ENCODE data around the gene CLECL1.
"Not testable (repeated sequence)": the region's sequence is repeated elsewhere in the genome, so short reads cannot be mapped to it uniquely, and the experiment has no call there.

The CLECL1 gene

DNA sequence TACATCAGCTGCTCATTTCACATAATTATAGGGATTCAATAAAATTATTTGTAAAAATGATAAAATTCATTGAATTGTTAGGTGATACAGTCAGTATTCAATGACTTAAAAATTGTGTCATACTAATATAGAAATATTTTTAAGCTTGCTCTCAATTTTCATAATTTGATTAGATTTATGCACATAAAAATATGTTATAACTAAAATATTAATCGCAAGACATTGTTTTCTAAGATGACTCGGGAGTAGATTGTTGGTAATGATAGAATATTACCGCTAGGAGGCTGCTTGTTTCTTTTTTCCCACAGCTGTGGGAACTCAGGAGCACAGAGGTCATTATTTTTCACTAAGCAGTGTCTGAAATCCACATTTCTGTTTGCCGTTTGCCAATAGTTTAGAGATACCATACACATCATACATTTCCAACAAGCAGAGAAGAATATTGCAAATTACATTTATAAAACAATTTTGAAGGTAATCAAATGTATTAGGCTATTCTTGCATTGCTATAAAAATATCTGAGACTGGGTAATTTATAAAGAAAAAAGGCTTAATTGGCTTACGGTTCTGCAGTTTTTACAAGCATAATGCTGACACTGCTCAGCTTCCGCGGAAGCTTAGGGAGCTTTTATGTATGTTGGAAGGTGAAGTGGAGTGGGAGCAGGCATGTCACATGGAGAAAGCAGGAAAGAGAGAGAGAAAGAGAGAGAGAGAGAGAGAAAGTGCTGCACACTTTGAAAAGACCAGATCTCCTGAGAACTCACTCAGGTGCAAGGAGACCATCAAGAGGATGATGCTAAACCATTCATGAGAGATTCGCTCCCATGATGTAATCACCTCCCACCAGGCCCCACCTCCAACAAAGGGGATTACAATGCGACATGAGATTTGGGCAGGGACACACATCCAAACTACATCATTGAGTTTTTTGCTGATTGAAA is 18.6 kb upstream of the CLECL1 start:
- DNase-seq = peak; percentile 63

DNA sequence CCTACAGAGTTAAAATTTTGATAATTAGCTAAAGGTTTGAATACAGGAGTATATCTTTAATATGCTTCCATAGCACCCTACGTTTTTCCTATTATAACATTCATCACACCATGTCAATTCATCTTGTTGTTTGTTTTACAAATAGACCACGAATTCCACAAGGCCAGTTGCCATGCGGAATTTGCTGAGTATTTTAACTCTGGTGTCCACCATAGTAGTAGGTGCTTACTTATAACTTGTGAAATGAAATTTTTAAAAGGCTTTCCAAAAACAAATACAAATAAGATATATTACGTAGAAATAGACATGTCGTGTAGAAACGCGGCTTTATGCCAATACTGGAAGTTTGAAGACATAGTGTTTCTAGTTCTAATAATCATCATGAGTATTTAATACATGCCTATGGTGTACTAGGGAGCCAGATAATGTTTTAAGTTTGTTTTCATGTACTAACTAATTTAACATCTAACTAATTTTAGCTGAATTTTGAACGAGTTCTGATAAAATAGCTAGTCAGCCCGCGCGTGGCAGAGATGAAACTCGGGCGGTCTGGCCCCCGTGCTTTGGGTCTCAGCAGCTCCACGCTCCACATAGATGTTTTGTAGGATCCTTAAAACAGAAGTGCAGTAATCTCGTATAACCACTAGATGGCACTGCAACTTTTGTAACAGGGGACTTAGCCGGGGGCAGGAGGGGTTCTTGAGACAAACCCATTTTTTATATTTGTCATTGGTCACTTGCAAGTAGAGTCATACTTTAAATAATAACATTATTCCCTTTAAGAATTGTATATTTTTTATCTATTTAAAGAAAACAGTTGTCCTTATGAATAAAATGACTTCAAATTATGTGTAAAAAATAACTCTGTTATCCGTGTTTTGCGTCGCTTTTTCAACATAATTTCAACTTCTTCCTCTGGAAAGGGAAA is 17.6 kb upstream of the CLECL1 start:
- DNase-seq = peak; percentile 42

DNA sequence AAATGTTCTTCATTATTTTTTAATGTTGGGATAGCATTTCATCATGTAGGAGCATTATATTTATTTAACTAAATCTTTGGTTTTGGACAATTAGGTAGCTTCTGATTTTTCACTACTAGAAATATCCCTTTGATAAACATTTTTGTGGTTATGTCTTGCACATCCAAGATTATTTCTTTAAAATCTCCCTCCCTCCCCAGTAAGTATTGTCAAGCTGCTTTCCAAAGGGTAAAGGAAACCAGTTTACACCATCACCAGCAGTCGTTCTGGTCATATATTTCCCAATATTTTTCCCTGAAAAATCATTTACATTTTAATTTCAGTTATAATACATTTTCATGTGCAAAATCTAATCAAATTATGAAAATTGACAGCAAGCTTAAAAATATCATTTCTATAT is 16.7 kb upstream of the CLECL1 start:
- DNase-seq = no peak

DNA sequence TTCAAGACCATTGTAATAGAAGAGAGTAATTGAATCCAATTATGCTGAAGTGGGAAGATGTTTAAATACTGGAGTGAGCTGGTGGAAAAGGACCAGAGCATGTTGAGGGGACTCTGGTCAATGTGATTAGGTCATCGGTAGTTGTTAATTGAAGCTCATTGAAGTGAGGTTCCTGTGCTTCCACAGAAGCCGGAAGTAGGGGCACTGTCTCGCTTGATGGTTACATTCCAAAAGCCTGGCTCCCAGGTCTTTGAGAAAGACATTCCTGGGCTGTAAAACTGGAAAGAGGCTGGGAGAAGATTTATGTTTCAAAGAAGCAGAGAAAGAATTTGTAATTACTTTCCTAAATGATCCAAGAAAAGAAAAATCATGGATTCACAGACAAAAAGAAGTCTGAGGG is 12.3 kb upstream of the CLECL1 start:
- no peak for DNase-seq

DNA sequence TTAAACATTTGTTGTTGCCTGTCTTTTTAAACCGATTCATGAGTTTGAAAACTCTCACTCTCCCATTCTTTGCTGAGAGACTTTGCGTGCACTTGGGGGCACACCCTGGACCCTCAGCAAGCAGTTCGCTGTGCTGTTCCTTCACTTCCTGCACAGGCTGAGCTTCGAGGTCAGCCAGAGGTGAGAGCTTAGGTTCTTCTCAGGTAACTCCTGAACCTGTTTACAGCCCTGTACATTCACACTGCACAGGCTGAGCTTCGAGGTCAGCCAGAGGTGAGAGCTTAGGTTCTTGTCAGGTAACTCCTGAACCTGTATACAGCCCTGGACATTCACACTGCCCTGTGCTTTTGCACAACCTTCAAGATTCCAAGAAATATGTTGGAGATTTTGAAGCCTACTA is 9.8 kb upstream of the CLECL1 start:
- DNase-seq = no peak

DNA sequence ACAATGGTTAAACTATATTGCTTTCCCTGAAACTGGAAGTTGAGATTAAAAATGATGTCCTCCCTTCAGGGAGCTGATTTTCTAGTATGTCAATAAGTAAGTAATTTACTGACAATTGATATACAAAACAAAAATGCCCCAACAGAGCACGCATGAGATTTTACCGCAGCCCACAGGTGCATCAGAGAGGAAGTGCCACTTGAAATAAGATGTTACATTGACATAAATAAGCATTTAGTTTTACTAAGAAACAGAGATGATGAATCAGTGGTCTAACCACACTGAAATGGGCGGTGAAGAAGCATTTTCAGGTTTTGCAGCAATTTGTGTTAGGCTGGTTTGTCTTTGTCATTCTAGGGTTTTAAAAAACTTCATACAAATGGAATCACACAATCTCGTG is 8.8 kb upstream of the CLECL1 start:
- DNase-seq = peak; percentile 81

DNA sequence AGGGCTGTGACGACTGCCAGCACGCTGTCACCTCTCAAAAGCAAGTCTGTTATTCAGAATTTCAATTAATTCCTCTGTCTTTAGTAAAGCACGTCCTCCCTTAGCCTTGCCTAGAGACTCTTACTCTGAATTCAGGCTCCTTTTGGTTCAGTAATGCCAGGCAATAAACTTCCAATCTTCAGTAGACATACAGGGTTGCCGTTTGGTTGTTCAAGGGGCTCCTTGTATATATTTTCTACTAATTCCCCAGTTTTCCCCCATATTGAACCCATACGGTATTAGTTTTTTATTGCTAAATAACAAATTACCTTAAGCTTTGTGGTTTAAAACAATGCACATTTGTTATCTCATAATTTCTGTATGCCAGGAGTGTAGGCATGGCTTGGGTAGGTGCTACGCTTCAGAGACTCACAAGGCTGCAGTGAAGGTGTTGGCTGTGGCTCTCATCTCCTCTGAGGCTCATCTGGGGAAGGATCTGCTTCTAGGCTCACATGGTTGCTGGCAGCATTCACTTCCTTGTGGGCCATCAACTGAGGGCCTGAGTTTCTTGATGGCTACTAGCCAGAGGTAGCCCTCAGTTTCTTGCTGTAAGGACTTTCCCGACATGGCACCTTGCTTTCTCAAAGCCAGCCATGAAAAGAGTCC is 7.3 kb upstream of the CLECL1 start:
- DNase-seq = no peak

DNA sequence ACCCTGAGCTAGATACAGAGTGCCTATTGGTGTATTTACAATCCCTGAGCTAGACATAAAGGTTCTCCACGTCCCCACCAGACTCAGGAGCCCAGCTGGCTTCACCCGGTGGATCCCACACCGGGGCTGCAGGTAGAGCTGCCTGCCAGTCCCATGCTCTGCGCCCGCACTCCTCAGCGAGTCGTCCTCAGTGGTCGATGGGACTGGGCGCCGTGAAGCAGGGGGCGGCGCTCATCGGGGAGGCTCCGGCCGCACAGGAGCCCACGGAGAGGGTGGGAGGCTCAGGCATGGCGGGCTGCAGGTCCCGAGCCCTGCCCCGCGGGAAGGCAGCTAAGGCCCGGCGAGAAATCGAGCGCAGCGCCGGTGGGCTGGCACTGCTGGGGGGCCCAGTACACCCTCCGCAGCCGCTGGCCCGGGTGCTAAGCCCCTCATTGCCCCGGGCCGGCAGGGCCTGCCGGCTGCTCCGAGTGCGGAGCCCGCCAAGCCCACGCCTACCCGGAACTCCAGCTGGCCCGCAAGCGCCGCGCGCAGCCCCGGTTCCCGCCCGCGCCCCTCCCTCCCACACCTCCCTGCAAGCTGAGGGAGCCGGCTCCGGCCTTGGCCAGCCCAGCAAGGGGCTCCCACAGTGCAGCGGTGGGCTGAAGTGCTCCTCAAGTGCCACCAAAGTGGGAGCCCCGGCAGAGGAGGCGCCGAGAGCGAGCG is 6.7 kb upstream of the CLECL1 start:
- DNase-seq = not testable (repeated sequence)

DNA sequence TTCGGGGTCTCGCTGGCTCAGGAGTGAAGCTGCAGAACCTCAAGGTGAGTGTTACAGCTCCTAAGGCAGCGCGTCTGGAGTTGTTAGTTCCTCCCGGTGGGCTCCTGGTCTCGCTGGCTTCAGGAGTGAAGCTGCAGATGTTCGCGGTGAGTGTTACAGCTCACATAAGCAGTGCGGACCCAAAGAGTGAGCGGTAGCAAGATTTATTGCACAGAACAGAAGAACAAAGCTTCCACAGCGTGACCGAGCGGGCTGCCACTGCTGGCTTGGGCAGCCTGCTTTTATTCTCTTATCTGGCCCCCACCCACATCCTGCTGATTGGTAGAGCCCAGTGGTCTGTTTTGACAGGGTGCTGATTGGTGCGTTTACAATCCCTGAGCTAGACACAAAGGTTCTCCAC is 6.0 kb upstream of the CLECL1 start:
- not testable (repeated sequence) for DNase-seq

DNA sequence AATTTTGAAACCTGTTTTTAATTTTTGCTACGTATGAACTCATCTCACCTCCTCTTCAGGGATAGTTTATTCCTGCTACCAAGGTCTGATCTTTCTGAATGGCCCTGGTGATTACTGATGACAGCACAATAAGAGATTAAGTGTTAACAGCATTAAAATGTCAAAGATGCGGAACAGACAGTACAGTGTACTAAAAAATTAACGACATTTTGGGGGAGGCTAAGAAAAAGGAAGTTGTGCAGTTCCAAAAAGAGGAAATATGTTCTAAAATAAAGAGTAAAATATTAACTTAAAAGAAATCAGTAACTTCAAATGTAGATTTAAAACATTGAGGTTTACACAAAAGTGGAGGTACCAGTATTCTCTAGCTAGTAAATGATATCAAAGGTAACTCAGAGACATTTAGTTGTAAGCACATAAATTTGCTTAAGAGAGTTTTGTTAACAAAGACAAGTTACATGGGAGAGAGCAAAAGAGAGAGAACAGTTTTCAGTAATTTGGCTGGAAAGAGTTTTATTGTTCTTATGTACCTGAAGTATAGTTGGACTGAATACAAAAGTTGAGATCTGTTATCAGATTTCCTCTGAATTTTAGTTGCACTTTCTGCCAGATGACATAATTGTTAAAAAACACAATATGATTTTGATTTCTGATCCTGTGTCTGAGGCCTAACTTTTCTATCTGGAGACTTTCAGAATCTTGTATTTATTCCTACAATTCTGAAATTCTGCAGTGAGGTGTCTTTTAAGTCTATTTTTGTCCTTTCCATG is 4.2 kb upstream of the CLECL1 start:
- DNase-seq = no peak

DNA sequence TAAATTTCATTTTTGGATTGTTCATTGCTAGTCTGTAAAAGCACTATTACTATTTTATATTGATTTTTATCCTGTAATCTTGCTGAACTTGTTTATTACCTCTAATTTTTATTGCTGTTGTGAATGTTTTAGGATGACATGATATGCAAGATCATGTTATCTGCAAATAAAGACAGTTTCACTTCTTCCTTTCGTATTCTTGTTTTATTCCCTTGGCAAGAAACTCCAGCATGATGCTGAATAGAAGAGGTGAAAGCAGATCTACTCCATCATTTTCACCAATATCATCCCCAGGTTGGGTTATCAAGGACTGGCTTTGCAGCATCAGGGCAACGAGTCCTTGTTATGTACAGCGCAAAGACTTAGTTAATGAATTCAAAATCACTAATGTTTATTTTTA is 2.7 kb upstream of the CLECL1 start:
- DNase-seq = no peak

DNA sequence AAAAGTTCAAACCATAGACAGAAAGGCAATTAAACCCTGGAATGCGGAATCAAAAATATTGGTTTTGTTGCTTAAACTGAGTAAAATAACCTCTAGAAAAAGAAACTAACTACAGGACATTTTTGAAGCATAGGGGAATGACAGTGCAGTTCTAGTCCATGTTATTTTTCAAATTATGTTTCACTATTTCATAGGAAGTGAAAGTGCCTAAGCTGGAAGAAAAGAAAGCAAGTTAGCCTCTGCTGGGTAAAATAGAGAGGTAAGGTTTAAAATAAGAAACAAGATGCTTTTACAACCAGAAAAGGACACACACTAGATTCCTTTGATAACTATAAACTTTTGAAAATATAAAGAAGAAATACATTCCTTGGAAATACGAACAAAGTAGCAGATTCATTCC is 1.1 kb downstream of the CLECL1 start:
- no peak for DNase-seq

DNA sequence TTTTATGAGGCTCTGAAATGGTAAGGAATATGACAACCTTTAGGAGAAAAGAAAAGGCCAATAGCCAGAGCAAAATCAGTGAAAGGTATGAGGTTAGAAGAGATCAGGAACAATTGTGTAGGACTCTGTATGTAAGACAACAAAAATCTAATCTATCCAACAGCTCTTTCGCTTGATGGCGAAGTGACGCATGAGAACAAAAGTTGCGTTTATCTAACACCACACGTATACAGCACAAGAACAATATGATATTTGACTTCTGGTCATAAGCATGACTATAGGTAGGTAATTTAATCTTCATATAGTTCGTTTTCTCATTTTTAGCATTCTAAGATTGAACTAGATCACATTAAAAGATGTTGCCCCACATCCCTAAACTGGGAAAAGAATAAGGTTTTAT is 1.5 kb downstream of the CLECL1 start:
- DNase-seq = no peak

DNA sequence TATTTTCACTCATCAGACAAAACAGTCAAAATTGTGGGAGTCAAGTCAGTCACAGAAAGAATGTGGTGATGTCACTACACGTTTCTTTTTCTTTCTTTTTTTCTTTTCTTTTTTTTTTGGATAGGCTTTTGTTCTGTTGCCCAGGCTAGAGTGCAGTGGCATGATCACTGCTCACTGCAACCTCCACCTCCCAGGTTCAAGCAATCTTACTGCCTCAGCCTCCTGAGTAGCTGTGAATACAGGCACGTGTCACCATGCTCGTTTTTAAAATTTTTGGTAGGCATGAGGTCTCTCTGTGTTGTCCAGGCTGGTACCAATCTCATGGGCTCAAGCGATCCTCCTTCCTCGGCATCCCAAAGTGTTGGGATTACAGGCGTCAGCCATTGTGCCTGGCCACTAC is 2.3 kb downstream of the CLECL1 start:
- no peak for DNase-seq

DNA sequence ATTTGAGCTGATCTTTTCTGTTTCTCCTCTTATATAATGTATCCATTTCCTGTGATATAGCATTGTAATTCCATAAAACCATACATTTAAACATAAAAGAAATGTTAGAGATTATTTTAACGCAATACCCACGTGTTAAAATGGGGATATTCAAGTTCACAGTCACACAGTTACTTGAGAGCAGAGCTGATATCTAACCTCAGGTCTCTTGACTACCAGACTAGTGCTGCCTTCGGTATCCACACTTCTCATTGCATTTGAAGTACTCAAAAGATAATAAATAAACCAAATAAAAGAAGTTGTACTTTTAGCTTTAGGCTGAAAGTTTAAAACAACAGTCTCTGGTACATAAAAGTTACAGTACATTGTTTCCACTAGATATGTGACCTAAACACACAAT is 2.9 kb downstream of the CLECL1 start:
- no peak for DNase-seq

DNA sequence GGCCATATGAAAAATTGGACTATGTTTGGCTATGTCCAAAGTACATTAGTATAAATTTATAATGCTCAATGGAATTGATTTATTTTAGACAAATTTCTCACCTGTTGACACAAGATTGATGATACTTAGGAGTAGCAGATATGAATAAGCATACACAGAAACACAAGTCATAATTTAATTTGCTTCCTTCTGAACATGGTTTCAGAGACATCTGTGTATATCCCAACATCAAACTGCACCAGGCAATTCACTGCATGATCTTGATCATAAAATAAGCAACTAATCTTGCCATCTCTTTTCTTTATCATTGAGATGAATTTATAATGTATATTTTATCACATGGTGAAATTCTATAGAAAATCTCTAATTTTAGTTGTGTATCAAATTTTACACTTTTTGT is 3.8 kb downstream of the CLECL1 start:
- DNase-seq = no peak

DNA sequence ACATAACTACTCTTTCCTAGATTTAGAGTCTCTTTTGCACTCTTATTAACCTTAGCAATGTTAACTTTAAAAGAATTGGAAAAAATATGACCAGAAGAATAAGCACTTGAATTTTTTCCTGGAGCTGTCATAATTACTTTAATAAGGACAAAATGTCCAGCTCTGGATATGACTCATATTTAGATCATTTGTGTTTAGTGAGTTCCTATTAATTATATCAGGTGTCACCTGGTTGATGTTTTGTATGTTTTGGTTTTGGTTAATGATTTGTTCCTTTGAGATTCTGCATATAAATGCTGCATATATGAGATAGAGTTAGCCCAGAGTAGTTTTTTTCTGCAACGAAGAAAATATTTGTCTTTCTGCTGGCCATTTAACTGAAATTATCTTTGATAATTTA is 5.1 kb downstream of the CLECL1 start:
- no peak for DNase-seq

DNA sequence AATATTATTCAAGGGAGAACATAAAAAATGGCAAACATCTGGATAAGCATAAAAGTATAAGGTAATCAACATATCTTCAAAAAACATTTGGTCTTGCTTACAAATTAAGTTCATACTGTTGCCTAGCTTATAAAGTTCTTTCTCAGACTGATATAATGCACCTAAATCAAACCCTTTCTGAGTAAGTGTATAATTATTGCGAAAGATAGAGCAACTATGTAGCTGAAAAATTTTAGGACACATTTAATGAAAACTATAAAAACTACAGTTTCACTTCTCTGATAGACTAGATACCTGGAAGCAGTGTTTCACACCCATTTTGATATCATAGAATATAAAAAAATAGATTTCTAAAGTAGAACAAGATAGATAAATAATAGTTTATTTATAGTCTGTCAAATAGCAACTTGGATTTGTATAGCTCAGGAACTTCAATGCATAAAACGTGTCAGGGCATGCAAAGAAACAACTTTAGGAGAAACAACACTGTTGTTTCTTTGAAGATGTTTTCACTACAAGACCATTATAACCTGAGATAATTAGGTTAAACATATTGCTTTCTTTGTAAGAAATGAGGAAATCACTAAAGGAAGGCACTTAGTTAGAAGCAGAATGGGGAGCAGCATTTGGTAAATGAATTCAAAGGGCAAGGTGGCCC is 7.6 kb downstream of the CLECL1 start:
- no peak for DNase-seq

DNA sequence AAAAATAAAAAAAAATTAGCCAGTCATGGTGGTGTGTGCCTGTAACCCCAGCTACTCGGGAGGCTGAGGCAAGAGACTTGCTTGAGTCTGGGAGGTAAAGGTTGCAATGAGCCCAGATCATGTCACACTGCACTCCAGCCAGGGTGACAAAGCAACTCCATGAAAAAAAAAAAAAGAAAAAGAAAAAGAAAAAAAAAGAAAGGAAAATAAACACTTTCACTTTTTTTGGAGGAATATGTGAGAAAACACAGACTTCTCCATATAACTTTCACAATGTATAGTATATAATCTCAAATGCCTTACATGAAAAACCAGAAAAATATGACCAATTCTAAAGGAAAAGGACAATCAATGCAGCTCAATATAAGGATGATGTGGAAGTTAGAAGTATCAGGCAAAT is 8.9 kb downstream of the CLECL1 start:
- DNase-seq = no peak

DNA sequence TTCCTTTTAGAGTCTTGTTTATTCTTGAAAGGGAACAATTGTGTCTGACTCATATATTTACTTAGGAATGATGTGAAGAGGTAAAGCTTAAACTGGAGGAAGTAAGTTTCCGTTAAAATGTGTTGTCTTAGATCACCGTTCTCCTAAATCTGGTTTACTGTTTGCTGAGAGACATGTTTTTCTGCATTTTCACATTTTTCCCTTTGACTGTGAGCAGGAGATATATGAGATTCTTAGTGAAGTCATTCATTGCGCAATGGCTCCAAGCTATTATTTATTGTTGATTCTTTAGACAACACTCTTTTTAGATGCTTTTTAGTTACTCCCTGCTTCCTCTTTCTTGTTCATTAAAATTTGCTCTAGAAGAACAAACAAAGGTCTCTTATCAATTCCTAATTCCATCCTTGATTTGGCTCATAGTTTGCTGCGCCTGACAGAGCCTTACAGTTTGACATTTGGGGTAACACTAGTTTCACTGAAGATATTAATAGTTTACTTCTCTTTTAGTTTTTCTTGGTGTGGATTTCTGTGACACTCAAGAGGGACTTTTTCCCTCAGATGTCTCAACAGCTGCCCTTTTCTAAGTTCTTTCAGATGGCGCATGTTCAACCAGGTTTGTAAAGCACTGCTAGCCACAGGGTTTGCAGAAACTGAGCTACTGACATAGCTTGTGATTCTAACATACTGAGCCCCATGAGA is 11.4 kb downstream of the CLECL1 start:
- no peak for DNase-seq

DNA sequence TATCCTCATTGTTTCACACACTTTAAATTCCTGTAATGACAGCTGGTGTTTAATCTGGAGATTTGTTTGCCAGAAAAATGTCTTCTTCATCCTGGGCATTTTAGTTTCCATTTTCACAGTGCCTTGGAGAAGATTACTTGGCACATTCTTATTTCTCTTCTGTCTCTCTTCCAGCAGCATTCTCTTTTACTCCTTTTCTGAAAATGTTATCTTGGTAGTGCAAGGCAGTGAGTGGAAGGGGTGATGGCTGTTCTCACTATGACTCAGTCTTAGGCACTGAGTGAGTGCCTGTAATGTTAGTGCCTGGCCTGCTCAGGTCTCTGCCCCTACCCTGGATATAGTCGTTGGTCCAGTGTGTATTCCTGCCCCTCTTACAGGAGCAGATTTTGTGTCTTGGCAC is 13.1 kb downstream of the CLECL1 start:
- DNase-seq = no peak

Data from stimulated activated CD4-positive, alpha-beta T cell treated with anti-CD3 and anti-CD28 coated beads, Interleukin-1b, Interleukin-23, amount 100 ng/mL, for 48 hours (primary cell).